Upper lobe of left lung (tissue), 4 donors: ENCODE measurements around the gene GLTP.

ENCODE experiments used
- CTCF ChIP-seq, 6 experiments: fragments of 450-650 bp in 4 of 6; fragments of 200-600 bp in 2 of 6; sonication (generic) in 2 of 6; IDR thresholded peaks; one replicate each; pipeline ENCODE4 v1.5.1; 2016 to 2019; ENCODE audit warnings: antibody characterized with exemption in 6 of 6
- EP300 ChIP-seq, 4 donors: sonication (generic); formaldehyde crosslinking; IDR thresholded peaks; one replicate each; pipeline ENCODE4 v1.5.1; 2017; ENCODE audit warnings: antibody characterized with exemption in 4 of 4, control low read depth in 2 of 4
- POLR2A ChIP-seq, 4 donors: fragments of 450-650 bp; IDR thresholded peaks; one replicate each; pipeline ENCODE4 v1.5.1; 2016 to 2017; ENCODE audit warnings: antibody characterized with exemption in 4 of 4, mild to moderate bottlenecking in 2 of 4

GRCh38 chr12:109915171-109916040, 35.1 kb upstream of the GLTP start:
- no peak for TF ChIP-seq CTCF (IDR thresholded peaks at IDR 0.05)
- TF ChIP-seq POLR2A (IDR thresholded peaks at IDR 0.05), result no peak
- TF ChIP-seq EP300 (IDR thresholded peaks at IDR 0.05), result no peak
